ENCODE measurements around the gene ZC3H4. TPM values are rescaled to one million over a fixed set of nuclear protein-coding genes. Genes with fewer than 3 reads are reported as not detected.

ZC3H4 gene
- total RNA-seq (2022; extraction: Qiagen RNA extraction): 18.6 to 20.9 TPM (median 18.8 TPM) in 5 replicates

DNA sequence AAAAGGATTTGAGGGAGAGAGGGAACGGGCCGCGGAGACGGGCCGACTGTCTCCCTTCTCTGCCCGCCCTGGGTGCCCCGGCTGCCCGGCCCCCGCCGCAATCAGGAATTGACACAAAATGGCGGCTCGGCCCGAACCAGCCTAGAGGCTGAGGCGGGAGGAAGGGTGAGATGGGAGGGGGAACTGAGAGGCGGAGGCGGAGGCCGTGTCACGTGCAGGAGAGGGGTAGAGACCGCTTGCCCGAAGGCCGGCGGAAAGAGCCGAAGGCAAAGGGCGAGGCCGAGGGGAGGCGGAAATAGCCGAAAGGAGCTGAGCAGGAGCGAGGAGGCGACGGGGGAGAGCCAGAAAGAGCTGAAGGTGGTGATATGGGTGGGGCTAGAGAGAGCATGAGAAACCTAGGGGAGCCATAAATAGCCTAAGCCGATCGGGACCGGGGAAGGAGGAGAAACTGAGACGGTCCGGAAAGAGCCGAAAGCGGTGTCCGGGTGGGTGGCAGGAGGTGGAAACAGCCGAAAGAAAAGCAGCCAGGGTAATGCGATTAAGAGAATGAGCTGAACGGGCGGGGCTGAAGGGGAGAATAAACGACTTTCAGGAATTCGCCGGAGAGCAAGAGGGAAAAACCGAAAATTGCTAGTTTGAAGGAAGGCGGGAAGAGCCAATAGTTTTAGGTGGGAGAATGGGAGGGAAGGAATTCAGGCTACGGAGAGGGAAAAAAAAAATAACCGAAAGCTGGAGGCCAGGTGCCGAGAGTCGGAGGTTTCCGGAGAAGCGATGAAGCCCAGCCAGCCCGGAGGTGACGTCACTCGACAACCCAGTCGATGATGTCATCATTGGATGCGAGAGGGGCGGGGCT lies at the start of gene ZC3H4:
ZC3H4 (minus strand) TSS at position 780 of the 853 bp plus-strand sequence. CDS start 1,192 bp downstream, outside the sequence.

DNA sequence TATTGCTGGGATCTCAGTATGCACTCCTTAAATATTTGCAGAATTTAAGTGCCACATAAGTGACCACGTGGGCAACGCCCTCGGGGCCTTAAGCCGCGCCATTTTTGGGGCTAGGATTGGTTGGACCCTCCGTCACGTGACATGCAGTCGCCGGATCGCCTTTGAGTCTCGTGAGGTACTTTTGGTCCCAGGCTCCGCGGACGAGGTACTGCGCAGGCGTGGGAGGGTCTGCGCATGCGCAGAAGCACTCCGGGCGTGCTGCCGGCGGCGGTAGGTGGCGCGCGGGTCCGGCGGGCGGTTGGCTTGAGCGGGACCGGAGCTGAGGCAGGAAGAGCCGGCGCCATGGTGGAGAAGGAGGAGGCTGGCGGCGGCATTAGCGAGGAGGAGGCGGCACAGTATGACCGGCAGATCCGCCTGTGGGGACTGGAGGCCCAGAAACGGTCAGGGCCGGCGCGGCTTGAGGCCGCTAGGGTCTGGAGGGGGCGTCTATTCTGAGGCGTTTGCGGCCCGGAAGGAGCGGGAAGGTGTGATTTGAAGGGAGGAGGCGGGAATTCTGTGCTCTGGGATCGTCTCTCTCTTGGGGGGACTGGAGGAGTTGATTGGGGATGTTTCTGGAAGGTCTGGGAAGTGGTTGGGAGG lies 17.1 kb upstream of the ZC3H4 start, which contains the start of gene SAE1:
SAE1 (plus strand) TSS at position 247 of the 639 bp plus-strand sequence; CDS start at position 343, 96 bp downstream.

DNA sequence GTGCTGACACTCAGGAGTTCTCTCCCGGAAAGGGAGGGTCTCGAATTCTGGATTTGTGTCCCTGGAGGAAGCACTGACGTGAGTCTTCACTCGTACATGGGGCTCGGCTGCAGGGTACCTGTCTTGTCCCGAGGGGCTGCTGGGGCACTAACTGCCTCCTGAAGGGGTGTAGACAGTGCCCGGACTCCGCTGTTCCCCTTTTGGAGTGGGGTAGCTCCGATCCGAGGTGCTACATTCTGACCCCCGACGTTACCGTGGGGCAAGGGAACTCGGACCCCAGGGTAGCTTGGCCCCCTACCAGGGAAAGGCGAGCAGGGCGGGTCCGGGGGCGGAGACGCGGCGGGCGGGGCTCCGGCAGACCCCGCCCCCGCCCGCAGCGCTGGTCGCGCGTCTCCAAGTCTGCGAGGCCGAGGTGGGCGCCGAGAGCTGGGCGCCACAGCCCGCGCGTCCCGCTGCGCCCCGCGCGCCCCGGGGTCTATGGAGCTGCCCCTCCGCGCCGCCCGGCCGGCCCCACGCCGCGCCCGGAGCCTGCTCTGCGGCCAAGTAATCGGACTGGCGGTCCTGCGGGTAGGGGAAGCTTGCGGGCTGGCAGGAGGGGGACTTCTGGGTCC lies 94.0 kb downstream of the ZC3H4 start, which contains the start of gene NPAS1:
NPAS1 (plus strand) TSS at position 407 of the 611 bp plus-strand sequence. CDS start 1,211 bp downstream, outside the sequence.

Other genes with a start within 250 kb of the ZC3H4 start
- gene NPAS1, start 93.9 kb downstream of the ZC3H4 start, total RNA-seq (2022; extraction: Qiagen RNA extraction): 5.3 to 8.6 TPM (median 6.4 TPM) in 5 replicates
- gene TMEM160, start 65.2 kb downstream of the ZC3H4 start, total RNA-seq (2022; extraction: Qiagen RNA extraction): 30.6 to 86.8 TPM (median 78.4 TPM) in 5 replicates
- 204 to 243 TPM (median 210 TPM) in 5 replicates for gene SAE1, start 17.1 kb upstream of the ZC3H4 start, total RNA-seq (2022; extraction: Qiagen RNA extraction)
- 18.2 to 36.1 TPM (median 35.2 TPM) in 5 replicates for gene BBC3, start 117.4 kb upstream of the ZC3H4 start, total RNA-seq (2022; extraction: Qiagen RNA extraction)
- 22.0 to 27.6 TPM (median 25.5 TPM) in 5 replicates for gene CCDC9, start 142.7 kb upstream of the ZC3H4 start, total RNA-seq (2022; extraction: Qiagen RNA extraction)
- 4.1 to 11.3 TPM (median 10.3 TPM) in 5 replicates for gene INAFM1, start 161.1 kb upstream of the ZC3H4 start, total RNA-seq (2022; extraction: Qiagen RNA extraction)
- 1.4 to 2.3 TPM (median 1.9 TPM) in 5 replicates for gene C5AR1, start 196.1 kb upstream of the ZC3H4 start, total RNA-seq (2022; extraction: Qiagen RNA extraction)
- gene C5AR2, start 218.4 kb upstream of the ZC3H4 start, total RNA-seq (2022; extraction: Qiagen RNA extraction): 2.3 to 6.0 TPM (median 4.4 TPM) in 5 replicates
- 28.0 to 38.6 TPM (median 36.9 TPM) in 5 replicates for gene DHX34, start 235.5 kb upstream of the ZC3H4 start, total RNA-seq (2022; extraction: Qiagen RNA extraction)